Bronchial epithelial cell (primary cell): ENCODE data around the gene CTXN2. TPM values are rescaled to one million over a fixed set of nuclear protein-coding genes. Genes with fewer than 3 reads are reported as not detected.

ENCODE experiments used
- DNase-seq: peaks from one replicate; pipeline ENCODE4 v3.0.0-alpha.2; 2010; ENCODE audit warnings: low read depth
- FAIRE-seq: peaks from 2 replicates; lab custom pipeline; 2011; peaks lifted over from hg19 to GRCh38; lab: Jason Lieb, UNC
- H3K27me3 ChIP-seq: 2 replicates; pipeline ENCODE4 v1.5.1; 2011; ENCODE audit warnings: low read length; ENCODE audit not compliant: control insufficient read depth, insufficient read depth
- H3K36me3 ChIP-seq: 2 replicates; pipeline ENCODE4 v1.5.1; 2011; ENCODE audit warnings: low read length; ENCODE audit not compliant: control insufficient read depth, insufficient read depth
- H3K4me3 ChIP-seq: 2 replicates; pipeline ENCODE4 v1.5.1; 2011; ENCODE audit warnings: mild to moderate bottlenecking, low read depth, low read length, control low read depth
- total RNA-seq: library from RNA; depleted of rRNA; stranded (reverse); fragments of >200 nt; gene quantifications from 2 replicates; pipeline ENCODE4 v1.2.1, GENCODE V29; 2014
- TF ChIP-seq, protein P1 (sequence below): IDR thresholded peaks from 2 replicates; pipeline ENCODE4 v1.5.1; 2011; ENCODE audit warnings: mild to moderate bottlenecking, moderate library complexity, low read length, control low read depth, inconsistent platforms; ENCODE audit not compliant: insufficient read depth, severe bottlenecking

Gene CTXN2
- total RNA-seq, 1 donor from 2014 or later, result not detected

DNA sequence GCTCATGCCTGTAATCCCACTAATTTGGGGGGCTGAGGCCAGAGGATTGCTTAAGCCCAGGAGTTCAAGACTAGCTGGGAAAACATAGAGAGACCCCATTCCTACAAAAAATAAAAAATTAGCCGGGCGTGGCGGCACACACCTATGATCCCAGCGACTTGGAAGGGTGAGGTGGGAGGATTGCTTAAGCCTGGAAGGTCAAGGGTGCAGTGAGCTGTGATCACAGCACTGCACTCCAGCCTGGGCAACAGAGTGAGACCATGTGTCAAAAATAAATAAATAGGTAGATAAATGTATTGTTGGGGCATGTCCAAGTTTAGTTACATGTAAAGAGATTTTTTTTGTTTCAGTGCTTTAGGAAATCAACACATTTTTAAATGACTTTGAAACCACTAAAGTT, 51.1 kb downstream of the CTXN2 start:
- FAIRE-seq (no peak), DNase-seq (no peak)
- TF ChIP-seq, protein P1, sequence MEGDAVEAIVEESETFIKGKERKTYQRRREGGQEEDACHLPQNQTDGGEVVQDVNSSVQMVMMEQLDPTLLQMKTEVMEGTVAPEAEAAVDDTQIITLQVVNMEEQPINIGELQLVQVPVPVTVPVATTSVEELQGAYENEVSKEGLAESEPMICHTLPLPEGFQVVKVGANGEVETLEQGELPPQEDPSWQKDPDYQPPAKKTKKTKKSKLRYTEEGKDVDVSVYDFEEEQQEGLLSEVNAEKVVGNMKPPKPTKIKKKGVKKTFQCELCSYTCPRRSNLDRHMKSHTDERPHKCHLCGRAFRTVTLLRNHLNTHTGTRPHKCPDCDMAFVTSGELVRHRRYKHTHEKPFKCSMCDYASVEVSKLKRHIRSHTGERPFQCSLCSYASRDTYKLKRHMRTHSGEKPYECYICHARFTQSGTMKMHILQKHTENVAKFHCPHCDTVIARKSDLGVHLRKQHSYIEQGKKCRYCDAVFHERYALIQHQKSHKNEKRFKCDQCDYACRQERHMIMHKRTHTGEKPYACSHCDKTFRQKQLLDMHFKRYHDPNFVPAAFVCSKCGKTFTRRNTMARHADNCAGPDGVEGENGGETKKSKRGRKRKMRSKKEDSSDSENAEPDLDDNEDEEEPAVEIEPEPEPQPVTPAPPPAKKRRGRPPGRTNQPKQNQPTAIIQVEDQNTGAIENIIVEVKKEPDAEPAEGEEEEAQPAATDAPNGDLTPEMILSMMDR, result no peak
- Histone ChIP-seq H3K36me3 (no peaks in the 10 kb centered on the region), H3K27me3 (no peaks in the 10 kb centered on the region), H3K4me3 (no peak overlapping the region)

DNA sequence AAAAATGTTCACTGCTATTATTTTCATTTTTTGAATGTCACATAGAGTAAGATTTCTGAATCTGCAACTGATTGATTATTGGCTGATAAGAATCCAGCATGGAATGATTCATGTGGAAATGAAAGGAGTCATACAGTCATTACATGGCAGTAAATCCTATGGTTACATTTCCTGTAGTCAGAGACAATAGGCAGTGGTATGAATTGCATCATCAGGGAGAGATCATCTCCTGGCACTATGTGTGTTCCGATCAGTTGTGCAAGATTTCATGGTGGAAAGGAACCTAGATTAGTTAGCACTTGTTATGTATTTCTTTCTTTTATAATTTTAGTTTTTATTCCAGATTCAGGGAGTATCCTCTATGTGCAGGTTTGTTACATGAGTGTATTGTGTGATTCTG, 53.5 kb downstream of the CTXN2 start:
- no peak overlapping the region for H3K4me3 ChIP-seq
- FAIRE-seq, result no peak
- peak; percentile 84 for DNase-seq

DNA sequence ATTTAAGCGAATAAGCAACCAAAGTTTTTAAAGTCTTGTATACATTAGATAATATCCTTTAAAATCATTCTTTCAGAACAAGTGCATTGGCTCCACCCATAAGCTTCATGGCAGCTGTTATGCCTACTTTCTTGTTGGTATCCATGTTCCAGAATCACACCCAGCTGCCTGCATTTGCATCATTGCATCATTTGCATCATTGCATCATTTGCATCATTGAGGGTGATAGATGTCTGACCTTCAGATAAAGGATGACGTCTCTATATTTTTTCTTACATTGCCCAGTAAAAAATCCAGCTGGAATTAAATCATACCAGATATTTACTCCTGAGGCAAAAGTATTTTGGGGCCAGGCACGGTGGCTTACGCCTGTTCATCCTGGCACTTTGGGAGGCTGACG, 56.9 kb downstream of the CTXN2 start:
- TF ChIP-seq, protein P1, result no peak
- DNase-seq, result no peak
- H3K27me3 ChIP-seq, result no peaks in the 10 kb centered on the region
- FAIRE-seq, result no peak
- H3K36me3 ChIP-seq, result no peaks in the 10 kb centered on the region
- H3K4me3 ChIP-seq, result no peak overlapping the region

More for the DNA sequence above, 53.5 kb downstream of the CTXN2 start:
- TF ChIP-seq, protein P1, result no peak
- no peaks in the 10 kb centered on the region for H3K27me3 ChIP-seq
- no peaks in the 10 kb centered on the region for H3K36me3 ChIP-seq

DNA sequence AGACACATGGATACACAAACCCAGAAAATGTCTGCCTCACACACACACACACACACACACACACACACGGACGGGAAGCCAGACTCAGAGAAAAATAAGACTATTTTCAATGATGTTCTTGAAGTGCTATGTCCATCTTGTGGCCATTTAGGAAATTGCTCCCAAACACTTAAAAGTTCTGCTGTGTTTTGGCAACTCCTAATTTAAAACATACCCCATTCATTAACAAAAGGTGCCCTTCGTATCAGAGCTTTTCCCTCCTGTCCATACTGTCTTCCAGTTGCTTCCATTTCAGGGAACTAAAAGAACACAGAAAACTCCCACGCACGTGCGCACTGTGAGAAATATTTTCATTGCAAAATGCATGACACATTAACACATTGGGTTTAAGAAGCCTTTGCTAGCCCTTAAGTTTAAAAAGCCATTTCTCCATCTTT, 59.2 kb downstream of the CTXN2 start:
- FAIRE-seq, result no peak
- Histone ChIP-seq H3K36me3 (no peaks in the 10 kb centered on the region), H3K4me3 (no peak overlapping the region), H3K27me3 (no peaks in the 10 kb centered on the region)
- peak; percentile 71 for DNase-seq
- TF ChIP-seq, protein P1, result peak; percentile 66

DNA sequence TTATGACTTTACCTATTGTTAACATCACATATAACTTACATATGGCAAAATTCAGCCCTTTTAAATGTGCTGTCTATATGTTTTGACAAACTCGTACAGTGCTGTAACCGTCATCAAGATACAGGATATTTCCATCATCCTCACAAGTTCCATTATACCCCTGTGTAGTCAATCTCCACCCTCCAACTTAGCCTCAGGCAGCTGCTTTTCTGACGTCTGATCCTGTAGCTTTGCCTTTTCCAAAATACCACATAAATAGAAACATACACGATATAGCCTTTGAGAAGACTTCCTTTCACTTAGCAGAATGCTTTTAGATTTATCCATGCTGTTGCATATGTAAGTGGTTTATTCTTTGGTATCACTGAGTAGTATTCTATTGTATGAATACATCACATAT, 61.7 kb downstream of the CTXN2 start:
- FAIRE-seq (no peak), DNase-seq (no peak)
- Histone ChIP-seq H3K27me3 (no peaks in the 10 kb centered on the region), H3K4me3 (no peak overlapping the region), H3K36me3 (no peaks in the 10 kb centered on the region)
- TF ChIP-seq, protein P1, result no peak

Other genes with a start within 250 kb of the CTXN2 start
- not detected in 2 replicates for gene SLC24A5, start 70.7 kb upstream of the CTXN2 start, total RNA-seq
- gene MYEF2, start 13.4 kb upstream of the CTXN2 start, total RNA-seq, result 1.8 and 8.8 TPM in 2 replicates
- not detected in 2 replicates for gene SLC12A1, start 14.6 kb downstream of the CTXN2 start, total RNA-seq
- gene DUT, start 139.8 kb downstream of the CTXN2 start, total RNA-seq, result 25.5 and 30.8 TPM in 2 replicates